Hepatocyte (in vitro differentiated cells): ENCODE measurements around the gene CASKIN2.

ENCODE experiments used
- CTCF ChIP-seq: fragments of 200-600 bp; sonication (generic); IDR thresholded peaks from 2 replicates; pipeline ENCODE4 v1.5.1; 2016; ENCODE audit warnings: antibody characterized with exemption, mild to moderate bottlenecking; ENCODE audit not compliant: poor library complexity
- EZH2phosphoT487 ChIP-seq: fragments of 200-600 bp; sonication (generic); IDR thresholded peaks from one replicate; pipeline ENCODE4 v1.6.1; 2018; ENCODE audit warnings: antibody characterized with exemption, mild to moderate bottlenecking, low read depth, moderate library complexity; ENCODE audit not compliant: unreplicated experiment, severe bottlenecking

GRCh38 chr17:75557852-75558665 lies 42.7 kb upstream of the CASKIN2 start:
- TF ChIP-seq EZH2phosphoT487, result no peak
- TF ChIP-seq CTCF, result no peak
